ENCODE data around the gene CA7. TPM values are rescaled to one million over a fixed set of nuclear protein-coding genes. Genes with fewer than 3 reads are reported as not detected.
A peak's percentile ranks its signal among the peaks of the same experiment; 100 is the strongest.

Gene CA7
- not detected in 3 replicates for total RNA-seq

- no peak within 1 kb of the TSS for H3K27ac Mint-ChIP-seq
- TF ChIP-seq, protein P1, sequence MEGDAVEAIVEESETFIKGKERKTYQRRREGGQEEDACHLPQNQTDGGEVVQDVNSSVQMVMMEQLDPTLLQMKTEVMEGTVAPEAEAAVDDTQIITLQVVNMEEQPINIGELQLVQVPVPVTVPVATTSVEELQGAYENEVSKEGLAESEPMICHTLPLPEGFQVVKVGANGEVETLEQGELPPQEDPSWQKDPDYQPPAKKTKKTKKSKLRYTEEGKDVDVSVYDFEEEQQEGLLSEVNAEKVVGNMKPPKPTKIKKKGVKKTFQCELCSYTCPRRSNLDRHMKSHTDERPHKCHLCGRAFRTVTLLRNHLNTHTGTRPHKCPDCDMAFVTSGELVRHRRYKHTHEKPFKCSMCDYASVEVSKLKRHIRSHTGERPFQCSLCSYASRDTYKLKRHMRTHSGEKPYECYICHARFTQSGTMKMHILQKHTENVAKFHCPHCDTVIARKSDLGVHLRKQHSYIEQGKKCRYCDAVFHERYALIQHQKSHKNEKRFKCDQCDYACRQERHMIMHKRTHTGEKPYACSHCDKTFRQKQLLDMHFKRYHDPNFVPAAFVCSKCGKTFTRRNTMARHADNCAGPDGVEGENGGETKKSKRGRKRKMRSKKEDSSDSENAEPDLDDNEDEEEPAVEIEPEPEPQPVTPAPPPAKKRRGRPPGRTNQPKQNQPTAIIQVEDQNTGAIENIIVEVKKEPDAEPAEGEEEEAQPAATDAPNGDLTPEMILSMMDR (IDR thresholded peaks at IDR 0.05; ENCODE audit: unreplicated experiment) = no peak
- DNase-seq (ENCODE audit: low spot score in 2 of 2, unreplicated experiment in 2 of 2) = no peak
- peaks cover 82% of the 10 kb centered on the region for H3K27me3 Mint-ChIP-seq (ENCODE audit: low read depth)
- H3K36me3 Mint-ChIP-seq = no peaks in the 10 kb centered on the region
- H3K4me1 Mint-ChIP-seq = peaks cover 2% of the 10 kb centered on the region
- peak within 1 kb of the TSS; percentile 71 for H3K4me3 Mint-ChIP-seq
- peaks cover 5% of the 10 kb centered on the region for H3K9me3 Mint-ChIP-seq
Measured at GRCh38 chr16:66844342-66845079, at the start of gene CA7. Gene CA7, plus strand, starts transcription at chr16:66844414. Its CDS starts 74 bp downstream, at chr16:66844488.

DNA sequence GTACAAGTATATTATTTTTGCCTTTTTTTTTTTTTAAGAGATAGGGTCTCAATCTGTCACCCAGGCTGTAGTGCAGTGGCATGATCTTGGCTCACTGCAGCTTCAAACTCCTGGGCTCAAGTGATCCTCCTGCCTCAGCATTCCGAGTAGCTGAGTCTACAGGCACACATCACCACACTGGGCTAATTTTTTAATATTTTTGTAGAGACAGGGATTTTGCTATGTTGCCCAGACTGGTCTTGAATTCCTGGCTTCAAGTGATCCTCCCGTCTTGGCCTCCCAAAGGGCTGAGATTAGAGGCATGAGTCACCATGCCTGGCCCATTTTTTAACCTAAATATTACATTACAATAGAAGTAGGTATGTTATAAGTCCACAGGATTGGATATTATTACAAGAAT is 46.1 kb upstream of the CA7 start:
- H3K4me3 Mint-ChIP-seq = no peak overlapping the region
- no peaks in the 10 kb centered on the region for H3K27me3 Mint-ChIP-seq (ENCODE audit: low read depth)
- TF ChIP-seq, protein P1 (IDR thresholded peaks at IDR 0.05; ENCODE audit: unreplicated experiment) = no peak
- H3K27ac Mint-ChIP-seq = no peak overlapping the region
- H3K36me3 Mint-ChIP-seq = peaks cover 7% of the 10 kb centered on the region
- no peaks in the 10 kb centered on the region for H3K4me1 Mint-ChIP-seq
- no peak for DNase-seq (ENCODE audit: low spot score in 2 of 2, unreplicated experiment in 2 of 2)
- no peaks in the 10 kb centered on the region for H3K9me3 Mint-ChIP-seq

DNA sequence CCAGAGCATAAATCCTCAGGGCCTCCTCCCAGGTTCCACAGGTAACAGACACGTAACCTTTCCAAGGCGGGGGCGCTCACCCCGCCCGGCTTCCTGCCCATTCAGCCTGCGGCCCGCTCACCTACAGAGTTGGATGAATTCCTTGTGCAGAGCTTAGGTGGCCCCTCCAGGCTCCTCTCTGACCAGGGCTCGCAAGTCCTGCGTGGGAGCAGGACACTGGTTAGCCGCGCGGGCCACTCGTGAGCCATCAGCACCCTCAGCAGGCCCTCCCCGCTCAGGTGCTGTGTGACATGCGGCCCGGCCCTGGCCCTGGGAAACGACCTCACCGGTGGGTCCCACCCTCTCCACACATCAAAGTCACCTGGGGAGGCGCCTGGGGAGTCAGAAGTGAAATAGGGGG is 43.4 kb upstream of the CA7 start:
- Mint-ChIP-seq H3K36me3 (peaks cover 25% of the 10 kb centered on the region), H3K27ac (no peak overlapping the region), H3K9me3 (no peaks in the 10 kb centered on the region), H3K4me3 (no peak overlapping the region), H3K4me1 (no peaks in the 10 kb centered on the region), H3K27me3 (ENCODE audit: low read depth) (no peaks in the 10 kb centered on the region)
- no peak for DNase-seq (ENCODE audit: low spot score in 2 of 2, unreplicated experiment in 2 of 2)
- TF ChIP-seq, protein P1 (IDR thresholded peaks at IDR 0.05; ENCODE audit: unreplicated experiment) = no peak

- TF ChIP-seq, protein P1 (IDR thresholded peaks at IDR 0.05; ENCODE audit: unreplicated experiment) = no peak
- no peaks in the 10 kb centered on the region for H3K4me1 Mint-ChIP-seq
- H3K36me3 Mint-ChIP-seq = peaks cover 27% of the 10 kb centered on the region
- no peak within 1 kb of the TSS for H3K27ac Mint-ChIP-seq
- H3K9me3 Mint-ChIP-seq = no peaks in the 10 kb centered on the region
- no peaks in the 10 kb centered on the region for H3K27me3 Mint-ChIP-seq (ENCODE audit: low read depth)
- no peak within 1 kb of the TSS for H3K4me3 Mint-ChIP-seq
- DNase-seq (ENCODE audit: low spot score in 2 of 2, unreplicated experiment in 2 of 2) = no peak
Measured at GRCh38 chr16:66801320-66802105, 42.7 kb upstream of the CA7 start, which contains the start of gene TERB1. Gene TERB1, minus strand, starts transcription at chr16:66801584. Its CDS starts 4,786 bp downstream, at chr16:66796798.

DNA sequence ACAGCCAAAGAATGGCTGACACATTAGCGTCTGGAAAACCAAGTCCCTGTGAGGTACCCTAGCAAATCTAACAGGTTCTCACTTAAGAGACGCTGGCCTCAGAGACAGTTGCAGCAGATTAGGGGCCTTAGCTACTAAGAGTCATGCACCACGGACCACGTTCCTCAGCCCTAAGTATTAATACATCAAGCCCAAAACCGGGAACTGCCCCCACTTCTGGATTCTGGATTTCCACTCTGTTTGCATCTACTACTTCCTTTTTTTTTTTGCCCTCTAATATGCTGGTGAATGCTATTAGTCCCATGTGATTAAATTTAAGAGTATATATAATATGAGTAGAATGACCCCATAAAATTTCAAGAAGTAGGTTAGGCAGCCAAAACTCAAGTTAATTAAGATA is 42.1 kb upstream of the CA7 start:
- TF ChIP-seq, protein P1 (IDR thresholded peaks at IDR 0.05; ENCODE audit: unreplicated experiment) = no peak
- no peak for DNase-seq (ENCODE audit: low spot score in 2 of 2, unreplicated experiment in 2 of 2)
- Mint-ChIP-seq H3K27ac (no peak overlapping the region), H3K27me3 (ENCODE audit: low read depth) (no peaks in the 10 kb centered on the region), H3K9me3 (no peaks in the 10 kb centered on the region), H3K4me3 (no peak overlapping the region), H3K4me1 (no peaks in the 10 kb centered on the region), H3K36me3 (peaks cover 32% of the 10 kb centered on the region)
